CD4-positive, alpha-beta T cell (primary cell): Measurements from ENCODE around the gene HASPIN. TPM values are rescaled to one million over a fixed set of nuclear protein-coding genes. Genes with fewer than 3 reads are reported as not detected.

Source experiments
- ATAC-seq: fragments of 200-7000 bp; cut with Tn5 transposase; one replicate; pipeline ENCODE4 v1.10.0; 2022; ENCODE audit warnings: mild to moderate bottlenecking; ENCODE audit not compliant: poor library complexity
- CTCF ChIA-PET: fragments of 350-600 bp; sonication (Branson Sonifier 250); formaldehyde crosslinking; loops from one replicate; lab custom pipeline; 2021; ENCODE audit warnings: antibody characterized with exemption, inconsistent platforms; lab: Charles Lee
- POLR2A ChIA-PET: fragments of 350-600 bp; sonication (Branson Sonifier 250); formaldehyde crosslinking; loops from one replicate; lab custom pipeline; 2021; ENCODE audit warnings: antibody characterized with exemption, inconsistent platforms; lab: Charles Lee
- DNase-seq, 14 experiments: peaks; one replicate each; pipeline ENCODE4 v3.0.0-alpha.2; 2013 to 2020; ENCODE audit warnings: mixed read lengths in 2 of 14
- H3K27ac ChIP-seq, 2 donors: one replicate each; pipeline versions ENCODE4 v1.5.1 to v1.7.0; 2013; ENCODE audit warnings: low read length in 2 of 2, low read depth in 1 of 2, mild to moderate bottlenecking in 1 of 2
- H3K27me3 ChIP-seq, 2 experiments: 1 replicate in 1 of 2; 2 replicates in 1 of 2; pipeline versions ENCODE4 v1.6.1 to v1.7.0; 2013; ENCODE audit warnings: low read length in 2 of 2, control low read depth in 1 of 2, mild to moderate bottlenecking in 1 of 2, moderate library complexity in 1 of 2; ENCODE audit not compliant: insufficient read depth in 2 of 2, control insufficient read depth in 1 of 2
- H3K36me3 ChIP-seq: one replicate; pipeline ENCODE4 v1.6.1; 2013; ENCODE audit warnings: low read length, control low read depth; ENCODE audit not compliant: insufficient read depth
- H3K4me1 ChIP-seq: one replicate; pipeline ENCODE4 v1.6.1; 2013; ENCODE audit warnings: low read length, control low read depth; ENCODE audit not compliant: insufficient read depth
- H3K4me3 ChIP-seq: one replicate; pipeline ENCODE4 v1.5.1; 2013; ENCODE audit warnings: mild to moderate bottlenecking, low read length, moderate library complexity
- H3K9me3 ChIP-seq, 2 experiments: 1 replicate in 1 of 2; 2 replicates in 1 of 2; pipeline versions ENCODE4 v1.6.1 to v1.7.0; 2013; ENCODE audit warnings: low read length in 2 of 2, mild to moderate bottlenecking in 2 of 2, control low read depth in 1 of 2, moderate library complexity in 1 of 2; ENCODE audit not compliant: control insufficient read depth in 1 of 2, insufficient read depth in 1 of 2
- H3K27ac Mint-ChIP-seq: one replicate; pipeline ENCODE4 v1.8.0; 2020; ENCODE audit warnings: mixed read lengths
- H3K27me3 Mint-ChIP-seq: one replicate; pipeline ENCODE4 v1.8.0; 2021; ENCODE audit warnings: mixed read lengths
- H3K36me3 Mint-ChIP-seq: one replicate; pipeline ENCODE4 v1.8.0; 2021; ENCODE audit warnings: low read depth, mixed read lengths
- H3K4me1 Mint-ChIP-seq: one replicate; pipeline ENCODE4 v1.8.0; 2021; ENCODE audit warnings: low read depth, mixed read lengths
- H3K4me3 Mint-ChIP-seq: one replicate; pipeline ENCODE4 v1.8.0; 2020; ENCODE audit warnings: mild to moderate bottlenecking, mixed read lengths
- H3K9me3 Mint-ChIP-seq: one replicate; pipeline ENCODE4 v1.8.0; 2020; ENCODE audit warnings: mixed read lengths
- CTCF ChIP-seq: fragments of 200-600 bp; IDR thresholded peaks from one replicate; pipeline ENCODE4 v1.8.0; 2022; ENCODE audit warnings: antibody characterized with exemption, mild to moderate bottlenecking
- intact Hi-C, 2 experiments: fragments of 100-400 bp; cut with DNase I in 1 of 2; cut with micrococcal nuclease in 1 of 2; formaldehyde crosslinking; loops; one replicate each; pipeline versions ENCODE4 v1.15.1 to v1.9.0; 2023 to 2025; cut with DNase I, micrococcal nuclease
- total RNA-seq, 174 experiments: library from RNA in 2 of 174; stranded (reverse) in 2 of 174; gene quantifications; one replicate each; pipeline ENCODE4 v1.2.3 and lab custom pipeline; 2021 to 2026

HASPIN gene
- total RNA-seq, 2 experiments from 2014 or later = 0.22 to 0.25 TPM

DNA sequence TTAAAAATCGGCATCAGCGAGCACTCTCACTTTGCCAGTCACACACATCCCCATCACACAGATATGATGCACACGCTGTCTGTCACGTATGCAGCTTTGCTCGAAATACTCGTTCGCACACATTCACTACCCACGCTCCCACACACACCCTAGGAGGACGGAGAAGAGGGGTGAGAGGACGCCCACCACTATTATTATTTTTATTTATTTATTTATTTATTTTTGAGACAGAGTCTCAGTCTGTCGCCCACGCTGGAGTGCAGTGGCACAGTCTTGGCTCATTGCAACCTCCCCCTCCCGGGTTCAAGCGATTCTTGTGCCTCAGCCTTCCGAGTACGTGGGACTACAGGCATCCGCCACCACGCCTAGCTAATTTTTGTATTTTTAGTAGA, 30.4 kb downstream of the HASPIN start:
- Histone ChIP-seq H3K4me1 (peaks cover 60% of the 10 kb centered on the region), H3K4me3 (no peak overlapping the region), H3K27ac (no peak overlapping the region), H3K36me3 (no peaks in the 10 kb centered on the region), H3K27me3 (no peaks in the 10 kb centered on the region), H3K9me3 (no peaks in the 10 kb centered on the region)
- Mint-ChIP-seq H3K36me3 (no peaks in the 10 kb centered on the region), H3K4me3 (no peak overlapping the region), H3K4me1 (peaks cover 45% of the 10 kb centered on the region), H3K27ac (peak overlapping the region; percentile 80), H3K27me3 (no peaks in the 10 kb centered on the region), H3K9me3 (no peaks in the 10 kb centered on the region)
- intact Hi-C loops = no loop called here
- CTCF ChIA-PET = interaction anchor here (1.5 to 1.9 kb wide), 2 partner anchors 16 to 92 kb away, joined by 5 to 6 read pairs; partner anchors contain the start of gene NCBP3
- TF ChIP-seq CTCF = no peak
- no peak for DNase-seq
- no peak for ATAC-seq
- POLR2A ChIA-PET = interaction anchor here (1.9 kb wide), 1 partner anchor 15 kb away, joined by 7 read pairs; no protein-coding TSS in a partner anchor

GRCh38 chr17:3754458-3755334, 31.0 kb downstream of the HASPIN start:
- Mint-ChIP-seq H3K4me3 (peak overlapping the region; percentile 58), H3K27me3 (no peaks in the 10 kb centered on the region), H3K9me3 (no peaks in the 10 kb centered on the region), H3K36me3 (no peaks in the 10 kb centered on the region), H3K27ac (peak overlapping the region; percentile 80), H3K4me1 (peaks cover 42% of the 10 kb centered on the region)
- Histone ChIP-seq H3K9me3 (no peaks in the 10 kb centered on the region), H3K27ac (peak overlapping the region in 1 of 2 donors; percentile 59), H3K4me1 (peaks cover 55% of the 10 kb centered on the region), H3K4me3 (peak overlapping the region; percentile 40), H3K27me3 (no peaks in the 10 kb centered on the region), H3K36me3 (no peaks in the 10 kb centered on the region)
- CTCF ChIA-PET = interaction anchor here (1.9 kb wide), 1 partner anchor 16 kb away, joined by 6 read pairs; no protein-coding TSS in a partner anchor
- POLR2A ChIA-PET = interaction anchor here (1.0 to 1.9 kb wide), 4 partner anchors 14 to 92 kb away, joined by 4 to 7 read pairs (median 6); partner anchors contain the start of gene NCBP3
- DNase-seq (peak; percentile 67 to 93 (median 80)), ATAC-seq (peak; percentile 93)
- intact Hi-C loops = no loop called here
- no peak for TF ChIP-seq CTCF

DNA sequence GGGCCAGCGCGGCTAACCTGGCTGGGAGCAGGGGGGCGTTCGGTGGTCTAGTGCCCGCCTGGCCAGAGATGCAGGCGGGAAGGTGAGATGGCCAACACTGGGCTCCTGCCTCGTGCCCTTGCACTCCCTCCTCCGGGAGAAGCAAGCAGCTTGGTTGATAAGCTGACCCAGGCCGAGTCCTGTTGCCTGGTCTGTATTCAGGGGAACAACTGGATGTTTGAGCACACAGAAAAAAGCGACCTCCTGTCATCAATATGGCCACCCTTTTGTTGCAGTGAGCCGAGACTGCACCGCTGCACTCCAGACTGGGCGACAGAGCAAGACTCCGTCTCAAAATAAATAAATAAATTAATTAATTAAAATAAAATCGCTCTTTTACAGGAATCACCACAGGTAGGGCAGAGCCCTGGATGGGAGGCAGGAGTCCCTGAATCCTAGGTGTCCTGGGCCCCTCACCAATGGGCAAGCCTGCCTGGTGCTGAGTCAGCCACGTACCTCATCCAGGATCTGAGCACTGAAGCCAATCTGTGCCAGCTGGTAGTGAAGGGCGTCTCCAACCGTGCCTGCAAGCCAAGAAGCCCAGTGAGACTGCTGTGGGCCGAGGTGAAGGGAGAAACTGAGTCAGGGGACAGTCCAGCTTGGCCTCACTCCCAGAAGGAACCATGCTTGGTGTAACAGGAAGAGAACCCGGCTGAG, 31.8 kb downstream of the HASPIN start:
- peaks cover 47% of the 10 kb centered on the region for H3K4me1 ChIP-seq
- Mint-ChIP-seq H3K4me3 (peak overlapping the region; percentile 58), H3K36me3 (no peaks in the 10 kb centered on the region), H3K9me3 (no peaks in the 10 kb centered on the region), H3K27ac (peak overlapping the region; percentile 80), H3K4me1 (peaks cover 39% of the 10 kb centered on the region), H3K27me3 (no peaks in the 10 kb centered on the region)
- TF ChIP-seq CTCF = no peak
- ChIA-PET CTCF (interaction anchor here (1.9 kb wide), 1 partner anchor 17 kb away, joined by 6 read pairs; no protein-coding TSS in a partner anchor), POLR2A (interaction anchor here (1.0 to 1.9 kb wide), 5 partner anchors 15 to 91 kb away, joined by 3 to 7 read pairs (median 5); partner anchors contain the start of gene NCBP3)
- no peak for ATAC-seq
- H3K9me3 ChIP-seq = no peaks in the 10 kb centered on the region
- no peaks in the 10 kb centered on the region for H3K27me3 ChIP-seq
- no peak for DNase-seq
- peak overlapping the region in 1 of 2 donors; percentile 59 for H3K27ac ChIP-seq
- H3K36me3 ChIP-seq = no peaks in the 10 kb centered on the region
- intact Hi-C loops = no loop called here
- H3K4me3 ChIP-seq = peak overlapping the region; percentile 40
